RWPE1 (cell line): ENCODE results near the gene FNBP1L.

Experiments
- CTCF ChIA-PET: fragments of 350-600 bp; sonication (Branson Sonifier 250); formaldehyde crosslinking; extraction: SDS; loops from one replicate; lab custom pipeline; 2021; lab: Yijun Ruan, JAX
- POLR2A ChIA-PET: fragments of 400-600 bp; formaldehyde crosslinking; extraction: SDS; loops from one replicate; lab custom pipeline; 2020; ENCODE audit warnings: antibody characterized with exemption; ENCODE audit not compliant: low non-redundant PET; lab: Yijun Ruan, JAX
- DNase-seq: peaks from one replicate; pipeline ENCODE4 v3.0.0; 2012; ENCODE audit warnings: low spot score
- H3K27ac ChIP-seq: fragments of 450-650 bp; 2 replicates; pipeline ENCODE4 v1.5.1; 2017
- CTCF ChIP-seq: fragments of 450-650 bp; conservative IDR thresholded peaks from 2 replicates; pipeline ENCODE4 v1.5.1; 2017; ENCODE audit warnings: low read depth, mild to moderate bottlenecking

FNBP1L gene

DNA sequence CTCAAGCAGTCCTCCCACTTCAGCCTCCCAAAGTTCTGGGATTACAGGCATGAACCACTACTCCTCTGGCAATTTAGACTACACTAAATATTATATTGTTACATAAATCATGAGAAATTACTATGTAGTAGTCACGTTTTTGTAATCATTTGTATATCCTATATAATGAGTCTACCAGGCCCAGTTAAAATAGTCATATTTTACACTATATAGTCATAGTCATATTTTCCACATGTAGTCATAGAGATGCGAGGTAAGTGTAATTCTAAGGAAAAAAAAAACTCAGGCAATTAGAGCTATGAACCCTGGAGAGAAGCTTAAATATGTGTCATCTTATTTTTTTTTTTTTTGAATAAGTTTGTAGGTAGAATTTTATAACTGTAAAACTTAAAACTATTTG lies 90.0 kb downstream of the FNBP1L start:
- CTCF ChIA-PET: interaction anchor here (0.6 kb wide), 2 partner anchors 18 to 317 kb away, joined by 4 read pairs; no protein-coding TSS in a partner anchor
- TF ChIP-seq CTCF: no peak
- no peak overlapping the region for H3K27ac ChIP-seq
- no peak for DNase-seq
- POLR2A ChIA-PET: no interaction called here

DNA sequence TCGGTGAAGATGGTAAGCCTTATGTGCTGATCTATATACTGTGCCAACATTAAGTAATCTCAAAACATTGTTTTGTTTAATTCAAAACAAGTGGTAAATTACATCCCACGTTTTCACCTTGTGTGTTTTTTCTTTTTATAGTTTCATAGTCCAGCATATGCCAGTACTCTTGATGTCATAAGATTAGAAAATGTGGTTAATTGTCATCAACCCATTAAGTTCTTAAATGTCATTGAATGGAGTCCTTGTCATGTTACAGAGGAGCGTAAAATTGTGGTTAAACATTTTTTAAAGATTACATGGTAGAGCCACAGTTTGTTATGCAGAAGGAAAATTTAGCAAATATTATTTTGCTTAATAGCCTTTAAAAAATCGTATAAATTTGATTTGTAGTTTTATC lies 93.1 kb downstream of the FNBP1L start:
- no peak for TF ChIP-seq CTCF
- no peak for DNase-seq
- CTCF ChIA-PET: interaction anchor here (0.6 kb wide), 1 partner anchor 565 kb away, joined by 3 read pairs; no protein-coding TSS in a partner anchor
- POLR2A ChIA-PET: no interaction called here
- no peak overlapping the region for H3K27ac ChIP-seq

GRCh38 chr1:93542398-93542797 lies 94.5 kb downstream of the FNBP1L start:
- CTCF ChIA-PET: interaction anchor here (0.6 to 0.8 kb wide), 3 partner anchors 33 to 1167 kb away, joined by 3 to 8 read pairs (median 4); no protein-coding TSS in a partner anchor
- POLR2A ChIA-PET: no interaction called here
- DNase-seq: no peak
- TF ChIP-seq CTCF: no peak
- no peak overlapping the region for H3K27ac ChIP-seq

- no peak for DNase-seq
- no peak overlapping the region for H3K27ac ChIP-seq
- no peak for TF ChIP-seq CTCF
- CTCF ChIA-PET: no interaction called here
- POLR2A ChIA-PET: interaction anchor here (0.6 kb wide), 1 partner anchor 80 kb away, joined by 4 read pairs; no protein-coding TSS in a partner anchor
Measured at GRCh38 chr1:93546162-93546863, 98.4 kb downstream of the FNBP1L start.

DNA sequence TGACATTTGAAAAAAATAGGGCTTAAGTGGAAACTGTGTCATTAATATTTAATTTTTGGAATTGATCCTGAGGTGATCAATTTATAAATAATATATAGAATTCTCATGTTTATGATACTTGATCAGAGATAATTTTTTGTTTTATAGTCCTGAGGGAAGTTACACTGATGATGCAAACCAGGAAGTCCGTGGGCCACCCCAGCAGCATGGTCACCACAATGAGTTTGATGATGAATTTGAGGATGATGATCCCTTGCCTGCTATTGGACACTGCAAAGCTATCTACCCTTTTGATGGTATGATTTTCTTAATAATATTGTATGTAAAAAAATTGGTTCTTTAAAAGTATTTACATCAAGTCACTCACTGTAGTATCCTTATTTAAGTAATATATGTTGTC lies 101.2 kb downstream of the FNBP1L start:
- no peak overlapping the region for H3K27ac ChIP-seq
- TF ChIP-seq CTCF: no peak
- DNase-seq: no peak
- ChIA-PET POLR2A (no interaction called here), CTCF (interaction anchor here (1.2 kb wide), 1 partner anchor 10 kb away, joined by 3 read pairs; no protein-coding TSS in a partner anchor)

DNA sequence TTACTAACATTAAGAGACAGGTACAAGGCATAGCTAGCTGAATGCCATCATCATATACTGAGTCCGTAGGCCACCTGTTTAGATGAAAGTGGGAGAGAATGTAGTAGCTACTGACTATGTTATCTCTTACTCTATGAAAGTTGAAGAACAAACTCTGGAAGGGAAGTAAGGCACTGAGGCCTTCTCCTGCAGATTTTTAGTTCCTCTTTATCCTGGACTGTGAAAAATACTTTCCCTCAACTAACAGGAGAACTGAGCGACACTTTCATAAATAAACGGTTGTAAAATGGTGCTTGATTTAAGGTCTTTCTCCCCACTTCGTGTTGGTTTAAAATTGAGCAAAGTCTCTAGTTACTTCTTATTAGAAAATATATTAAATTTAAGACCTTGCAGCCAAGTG lies 101.9 kb downstream of the FNBP1L start:
- ChIA-PET POLR2A (no interaction called here), CTCF (interaction anchor here (1.2 kb wide), 1 partner anchor 11 kb away, joined by 3 read pairs; no protein-coding TSS in a partner anchor)
- DNase-seq: no peak
- H3K27ac ChIP-seq: no peak overlapping the region
- no peak for TF ChIP-seq CTCF
